Right cardiac atrium (tissue), 5 donors: ENCODE data around the gene TNFRSF9. TPM values are rescaled to one million over a fixed set of nuclear protein-coding genes. Genes with fewer than 3 reads are reported as not detected.
"Not testable (repeated sequence)": the region's sequence is repeated elsewhere in the genome, so short reads cannot be mapped to it uniquely, and the experiment has no call there.

Experiments used
- ATAC-seq, 2 donors: fragments of 200-7000 bp; cut with Tn5 transposase; one replicate each; pipeline versions ENCODE4 v1.8.0 to v1.9.1; 2020; ENCODE audit warnings: moderate library complexity in 2 of 2, mild to moderate bottlenecking in 1 of 2
- DNase-seq, 3 donors: peaks; one replicate each; pipeline ENCODE4 v3.0.0-alpha.2; 2020
- H3K27ac ChIP-seq: one replicate; pipeline ENCODE4 v1.5.1; 2013; ENCODE audit warnings: mild to moderate bottlenecking, low read length, control low read depth, moderate library complexity
- H3K27me3 ChIP-seq: one replicate; pipeline ENCODE4 v1.6.1; 2013; ENCODE audit not compliant: control insufficient read depth, insufficient read depth
- H3K4me1 ChIP-seq: one replicate; pipeline ENCODE4 v1.6.1; 2013; ENCODE audit warnings: low read length; ENCODE audit not compliant: control insufficient read depth, insufficient read depth
- H3K4me3 ChIP-seq: one replicate; pipeline ENCODE4 v1.5.1; 2013; ENCODE audit warnings: low read length, control low read depth
- H3K9me3 ChIP-seq: one replicate; pipeline ENCODE4 v1.6.1; 2013; ENCODE audit warnings: low read length; ENCODE audit not compliant: control insufficient read depth
- WGBS: extraction: QIAGEN DNeasy Blood & Tissue Kit; methylation state at CpG from one replicate; pipeline ENCODE4 v1.1.7; 2013; 5-methylcytosine and 5-hydroxymethylcytosine counted together
- intact Hi-C, 4 donors: fragments of 100-400 bp; cut with DNase I; formaldehyde crosslinking; loops; one replicate each; pipeline versions ENCODE4 v1.11.0 to v1.14.0; 2022 to 2023
- polyA plus RNA-seq: library from polyadenylated mRNA; stranded (reverse); fragments of 200-250 nt; gene quantifications from one replicate; pipeline ENCODE4 v1.2.3, GENCODE V29; 2013
- total RNA-seq, 4 donors: library from RNA; stranded (reverse); fragmentation: NEBNext Ultra II Directional; extraction: Animal tissue kit (Norgen Biotek cat#: 25700); gene quantifications; one replicate each; pipeline ENCODE4 v1.2.1, GENCODE V29; 2021
- donor health status: healthy with polysubstance abuse.
- donor health status: DM: no; HTN: yes; CAD: no.
- donor health status: DM: no; HTN: no; CAD: no.
- donor health status: DM: no; HTN: yes; CAD: no; lungs with severe emphysema.
- donor health status: DM: yes; HTN: yes; CAD: no.

The TNFRSF9 gene
- total and polyA plus RNA-seq, 5 donors = 0.07 TPM; not detected in 4

DNA sequence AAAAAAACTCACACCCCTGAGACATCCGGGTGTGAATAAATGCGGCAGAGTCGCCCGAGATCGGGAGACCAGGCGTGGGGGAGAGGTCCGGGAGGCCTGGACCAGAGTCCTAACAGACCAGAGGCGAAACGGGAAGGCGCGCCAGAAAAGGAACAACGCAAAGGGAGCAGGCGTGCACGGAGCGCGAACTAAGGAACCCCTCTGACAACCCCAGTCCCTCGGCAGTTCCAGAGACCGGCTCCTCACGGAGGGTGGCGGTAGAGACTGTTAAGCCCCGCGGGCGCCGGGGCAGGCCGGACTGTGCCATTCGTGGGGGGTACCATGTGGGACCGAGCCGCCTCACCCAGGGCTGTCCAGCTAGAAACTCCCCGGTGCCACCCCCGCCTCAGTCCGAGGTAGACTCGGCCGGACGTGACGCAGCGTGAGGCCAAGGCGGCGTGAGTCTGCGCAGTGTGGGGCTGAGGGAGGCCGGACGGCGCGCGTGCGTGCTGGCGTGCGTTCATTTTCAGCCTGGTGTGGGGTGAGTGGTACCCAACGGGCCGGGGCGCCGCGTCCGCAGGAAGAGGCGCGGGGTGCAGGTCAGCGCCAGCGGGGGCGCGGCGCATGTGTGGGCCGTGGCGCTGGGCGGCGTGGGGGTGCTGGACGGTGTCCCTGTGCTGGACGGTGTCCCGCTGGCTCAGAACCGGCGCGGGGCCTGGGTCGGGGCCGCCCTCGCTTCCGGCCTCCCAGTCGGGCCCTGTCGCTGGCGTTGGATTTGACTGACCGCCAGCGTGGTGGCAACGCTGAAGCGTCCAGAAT, 20.8 kb upstream of the TNFRSF9 start, which contains the start of gene PARK7:
Gene PARK7, plus strand, starts transcription at position 496 of the 798 bp plus-strand sequence. CDS start 1,075 bp downstream, outside the sequence.
- peak within 1 kb of the TSS; percentile 65 for H3K4me3 ChIP-seq
- intact Hi-C loops = no loop called here
- DNase-seq (peak; percentile 100), ATAC-seq (peak; percentile 97)
- H3K9me3 ChIP-seq = no peaks in the 10 kb centered on the region
- H3K4me1 ChIP-seq = no peaks in the 10 kb centered on the region
- no peaks in the 10 kb centered on the region for H3K27me3 ChIP-seq
- H3K27ac ChIP-seq = peak within 1 kb of the TSS; percentile 93
- under 1% methylated on average over 81 of the region's 81 CpGs for WGBS

DNA sequence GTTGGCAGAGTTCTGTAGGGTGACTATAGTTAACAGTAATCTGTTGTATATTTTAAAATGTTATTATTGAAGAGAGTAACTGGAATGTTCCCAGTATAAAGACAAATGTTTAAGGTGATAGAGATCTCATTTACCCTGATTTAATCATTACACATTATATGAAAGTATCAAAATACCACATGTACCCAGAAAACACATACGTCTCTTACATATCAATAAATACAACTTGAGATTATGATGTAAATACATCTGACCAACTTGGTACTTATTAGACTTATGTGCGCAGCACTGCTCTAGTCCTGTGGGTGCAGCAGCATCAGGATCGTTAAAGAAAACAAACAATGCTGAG, 20.2 kb upstream of the TNFRSF9 start:
- ATAC-seq = no peak

DNA sequence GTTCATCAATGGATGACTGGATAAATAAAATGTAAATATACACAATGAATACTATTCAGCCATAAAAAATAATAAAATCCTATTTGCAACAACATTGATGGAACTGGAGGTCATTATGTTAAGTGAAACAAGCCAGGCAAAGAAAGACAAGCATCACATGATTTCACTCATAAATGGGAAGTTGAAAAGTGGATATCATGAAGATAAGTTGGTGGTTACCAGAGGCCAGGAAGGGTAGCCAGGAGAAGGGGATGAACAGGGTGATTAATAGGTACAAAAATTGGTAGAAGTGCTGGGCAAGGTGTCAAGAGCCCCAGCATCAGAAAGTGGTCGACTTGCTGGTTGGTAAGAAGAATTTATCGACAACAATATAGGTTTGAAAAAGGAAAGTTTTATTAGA, 19.5 kb upstream of the TNFRSF9 start:
- ATAC-seq (no peak), DNase-seq (no peak)
- H3K27ac ChIP-seq = no peak overlapping the region
- no peaks in the 10 kb centered on the region for H3K4me1 ChIP-seq
- H3K27me3 ChIP-seq = no peaks in the 10 kb centered on the region
- intact Hi-C loops = no loop called here
- no peak overlapping the region for H3K4me3 ChIP-seq
- H3K9me3 ChIP-seq = no peaks in the 10 kb centered on the region
- 93% methylated on average over 2 of the region's 2 CpGs for WGBS

More for the DNA sequence above, 20.2 kb upstream of the TNFRSF9 start:
- intact Hi-C loops = no loop called here
- Histone ChIP-seq H3K27me3 (no peaks in the 10 kb centered on the region), H3K4me3 (peak overlapping the region; percentile 65), H3K4me1 (no peaks in the 10 kb centered on the region), H3K27ac (peak overlapping the region; percentile 84), H3K9me3 (no peaks in the 10 kb centered on the region)
- under 1% methylated on average over 3 of the region's 3 CpGs for WGBS
- DNase-seq = no peak

DNA sequence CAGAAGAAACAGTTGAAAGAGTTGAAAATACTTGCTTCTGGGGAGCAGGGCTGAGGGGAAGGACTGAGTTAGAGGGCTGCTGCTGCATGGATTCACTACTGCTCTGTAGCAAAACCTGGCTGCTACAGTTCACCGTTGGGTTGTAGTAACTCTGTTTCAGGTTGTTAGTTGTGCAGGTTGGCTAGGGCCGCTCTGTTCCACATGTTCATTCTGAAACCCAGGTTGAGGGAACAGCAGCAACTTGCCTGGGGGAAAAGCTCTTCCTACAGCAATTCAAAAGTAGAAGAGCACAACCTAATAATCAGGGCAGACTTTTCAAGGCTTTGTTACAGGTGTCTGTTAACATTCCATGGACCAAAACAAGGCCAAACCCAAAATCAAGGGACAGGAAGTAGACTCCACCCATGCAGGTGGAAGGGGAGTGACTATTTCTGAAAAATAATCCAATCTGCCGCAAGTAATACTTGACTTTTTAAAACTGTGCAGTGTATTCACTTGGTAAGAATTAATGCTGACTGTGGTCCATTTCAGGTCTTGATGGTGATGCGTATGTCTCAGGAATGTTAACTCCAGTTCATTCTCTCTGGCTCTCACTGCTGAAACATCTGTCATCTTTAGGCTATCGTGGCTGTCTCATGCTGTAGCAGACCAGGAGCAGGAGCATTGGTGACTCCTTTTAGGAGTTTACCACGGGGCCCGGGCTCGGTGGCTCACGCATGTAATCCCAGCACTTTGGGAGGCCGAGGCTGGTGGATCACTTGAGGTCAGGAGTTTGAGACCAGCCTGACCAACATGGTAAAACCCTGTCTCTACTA, 15.8 kb upstream of the TNFRSF9 start:
- Histone ChIP-seq H3K4me1 (no peaks in the 10 kb centered on the region), H3K27ac (no peak overlapping the region), H3K9me3 (no peaks in the 10 kb centered on the region), H3K4me3 (no peak overlapping the region), H3K27me3 (no peaks in the 10 kb centered on the region)
- DNase-seq = no peak
- no peak for ATAC-seq
- intact Hi-C loops = no loop called here
- WGBS = 81% methylated on average over 10 of the region's 10 CpGs

DNA sequence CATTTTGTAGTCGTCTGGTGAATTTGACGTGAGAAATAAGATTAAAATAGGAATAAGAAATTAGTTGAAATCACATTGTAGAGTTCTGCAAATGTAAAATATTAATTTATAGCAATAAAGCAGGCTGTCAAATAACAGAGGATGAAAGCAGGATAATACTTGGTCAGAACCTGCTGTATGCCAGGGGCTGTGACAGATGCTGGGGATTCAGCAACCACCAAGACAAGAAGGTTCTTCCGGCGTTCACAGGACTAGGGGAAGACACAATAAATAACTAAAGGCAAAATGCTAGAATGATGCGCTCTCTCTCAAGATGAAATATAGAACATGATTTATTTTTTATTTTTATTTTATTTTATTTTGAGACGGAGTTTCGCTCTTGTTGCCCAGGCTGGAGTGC, 14.0 kb upstream of the TNFRSF9 start:
- Histone ChIP-seq H3K9me3 (no peaks in the 10 kb centered on the region), H3K4me1 (no peaks in the 10 kb centered on the region), H3K27me3 (no peaks in the 10 kb centered on the region), H3K4me3 (peak overlapping the region; percentile 84), H3K27ac (peak overlapping the region; percentile 85)
- intact Hi-C loops = no loop called here
- DNase-seq (no peak), ATAC-seq (no peak)
- WGBS = 65% methylated on average over 7 of the region's 7 CpGs

DNA sequence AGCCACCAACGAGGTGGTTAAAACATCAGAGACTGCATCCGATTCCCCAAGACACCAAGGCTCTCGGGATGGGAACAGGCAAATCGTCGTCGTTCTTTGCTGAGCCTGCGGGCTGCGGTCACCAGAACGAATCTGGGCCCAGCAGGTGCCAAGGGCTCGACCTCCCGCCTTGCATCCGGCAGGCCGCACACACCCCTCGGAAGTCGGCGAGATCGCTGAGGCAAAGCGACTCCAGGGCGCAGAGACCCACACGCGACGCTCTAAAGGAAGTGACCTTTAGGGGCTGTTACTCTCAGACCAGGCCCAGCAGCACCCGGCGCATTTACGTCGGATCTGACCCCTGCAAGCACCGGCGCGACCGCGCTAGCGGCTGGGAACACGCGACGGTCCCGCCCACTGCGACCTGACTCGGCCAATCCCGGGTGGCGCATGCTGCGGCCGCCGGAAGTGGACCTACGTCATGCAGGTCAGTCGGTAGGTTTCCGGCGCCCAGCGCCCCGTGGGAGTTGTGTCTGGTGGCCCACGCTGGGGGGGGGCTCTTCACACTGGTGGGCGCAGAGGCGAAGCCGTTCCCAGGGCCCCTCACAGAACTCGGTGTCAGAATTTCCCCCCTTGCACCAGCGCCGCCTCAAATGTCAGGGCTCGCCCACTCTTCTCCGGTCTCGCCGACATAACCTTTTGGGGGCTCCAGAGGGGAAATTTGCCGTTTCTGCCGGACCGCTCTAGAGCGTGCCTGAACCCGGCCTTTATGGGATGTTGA, 13.4 kb upstream of the TNFRSF9 start:
- 2% methylated on average over 65 of the region's 65 CpGs for WGBS
- H3K27ac ChIP-seq = peak overlapping the region; percentile 85
- peak overlapping the region; percentile 84 for H3K4me3 ChIP-seq
- peak; percentile 98 to 99 (median 99) for DNase-seq
- peak; percentile 99 to 100 for ATAC-seq
- intact Hi-C loops = no loop called here
- no peaks in the 10 kb centered on the region for H3K9me3 ChIP-seq
- H3K27me3 ChIP-seq = no peaks in the 10 kb centered on the region
- no peaks in the 10 kb centered on the region for H3K4me1 ChIP-seq

DNA sequence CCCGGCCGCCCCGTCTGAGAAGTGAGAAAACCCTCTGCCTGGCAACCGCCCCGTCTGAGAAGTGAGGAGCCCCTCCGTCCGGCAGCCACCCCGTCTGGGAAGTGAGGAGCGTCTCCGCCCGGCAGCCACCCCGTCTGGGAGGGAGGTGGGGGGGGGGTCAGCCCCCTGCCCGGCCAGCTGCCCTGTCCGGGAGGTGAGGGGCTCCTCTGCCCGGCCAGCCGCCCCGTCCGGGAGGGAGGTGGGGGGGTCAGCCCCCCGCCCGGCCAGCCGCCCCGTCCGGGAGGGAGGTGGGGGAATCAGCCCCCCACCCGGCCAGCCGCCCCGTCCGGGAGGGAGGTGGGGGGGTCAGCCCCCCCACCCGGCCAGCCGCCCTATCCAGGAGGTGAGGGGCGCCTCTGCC, 12.2 kb upstream of the TNFRSF9 start:
- H3K4me3 ChIP-seq, H3K4me1 ChIP-seq, intact Hi-C loops, H3K27ac ChIP-seq, H3K27me3 ChIP-seq, H3K9me3 ChIP-seq, ATAC-seq: not testable (repeated sequence)
- DNase-seq = peak in 1 of 3 donors; percentile 54
- WGBS = 93% methylated on average over 29 of the region's 30 CpGs

DNA sequence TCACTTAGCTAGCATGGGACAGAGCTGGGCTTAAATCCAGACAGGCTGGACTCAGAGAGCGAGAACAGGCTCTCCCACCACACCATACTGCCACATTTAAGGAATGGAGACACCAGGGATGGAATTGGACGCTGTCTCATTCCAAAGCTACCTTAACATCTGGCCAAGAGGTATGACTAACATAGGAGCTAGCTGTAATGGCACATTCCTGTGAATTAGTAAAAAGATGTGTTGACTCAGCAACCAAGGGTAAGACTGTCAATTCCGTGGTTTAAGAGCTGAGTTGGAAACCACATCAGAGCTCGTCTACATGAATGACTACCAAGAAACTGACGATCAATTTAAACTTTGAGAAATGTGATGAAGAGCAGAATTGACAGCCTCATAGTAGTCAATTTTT, 8.3 kb upstream of the TNFRSF9 start:
- Histone ChIP-seq H3K27me3 (no peaks in the 10 kb centered on the region), H3K4me1 (no peaks in the 10 kb centered on the region), H3K27ac (no peak overlapping the region), H3K4me3 (no peak overlapping the region), H3K9me3 (no peaks in the 10 kb centered on the region)
- WGBS = 71% methylated on average over 5 of the region's 5 CpGs
- no peak for ATAC-seq
- intact Hi-C loops = no loop called here
- no peak for DNase-seq

DNA sequence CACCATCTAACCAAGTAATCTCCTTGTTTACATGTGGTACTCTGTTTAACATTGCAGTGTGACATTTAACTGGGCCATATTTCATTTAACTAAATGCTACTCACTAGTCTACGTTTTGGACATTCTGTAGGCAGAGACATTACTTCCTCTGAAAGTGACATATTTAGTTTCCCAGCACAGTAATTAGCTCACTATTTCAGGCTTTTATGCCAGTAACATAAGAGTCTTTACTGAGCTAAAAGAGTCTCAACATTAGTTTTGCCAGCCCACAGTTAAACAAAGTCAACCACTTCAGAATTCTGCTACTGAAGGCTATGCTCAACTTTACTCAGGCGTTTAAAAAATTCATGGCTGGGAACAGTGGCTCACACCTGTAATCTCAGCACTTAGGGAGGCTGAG, 2.6 kb upstream of the TNFRSF9 start:
- WGBS = 64% methylated on average over 2 of the region's 2 CpGs
- Histone ChIP-seq H3K4me1 (no peaks in the 10 kb centered on the region), H3K4me3 (no peak overlapping the region), H3K9me3 (no peaks in the 10 kb centered on the region), H3K27me3 (no peaks in the 10 kb centered on the region), H3K27ac (no peak overlapping the region)
- DNase-seq (no peak), ATAC-seq (no peak)
- intact Hi-C loops = no loop called here

DNA sequence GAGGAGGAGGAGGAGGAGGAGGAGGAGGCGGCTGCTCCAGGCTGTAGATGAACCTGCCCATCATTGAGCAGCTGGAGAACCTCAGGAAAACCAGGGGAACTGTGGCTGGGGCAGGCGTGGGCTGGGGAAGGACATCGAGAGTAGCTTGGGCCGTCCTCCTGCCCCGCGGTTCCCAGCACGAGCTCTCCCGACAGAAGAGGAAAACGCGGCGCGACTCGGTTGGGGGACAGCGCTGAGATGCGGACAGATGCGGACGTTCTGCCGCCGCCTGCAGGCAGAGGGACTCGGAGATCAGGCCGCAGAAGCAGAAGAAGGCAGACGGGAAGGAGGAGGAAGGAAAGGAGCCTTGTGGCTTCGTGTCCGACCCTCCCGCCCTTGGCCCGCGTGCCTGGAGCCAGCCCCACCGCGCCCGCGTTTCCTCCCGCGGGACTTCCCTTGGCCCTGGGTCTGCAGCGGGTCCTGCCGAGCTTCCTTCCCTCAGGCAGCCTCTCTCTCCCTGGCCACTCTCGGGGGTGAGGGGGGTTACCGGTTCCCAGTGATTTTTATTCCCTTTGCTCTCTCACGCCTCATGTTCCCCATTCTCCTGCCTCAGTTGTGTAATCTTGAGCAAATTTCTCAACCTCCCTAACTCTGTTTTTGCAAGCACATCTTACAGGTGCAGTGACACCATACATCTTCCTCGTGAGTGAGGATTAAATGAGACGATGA, 1.7 kb upstream of the TNFRSF9 start:
- Histone ChIP-seq H3K9me3 (no peaks in the 10 kb centered on the region), H3K27me3 (no peaks in the 10 kb centered on the region), H3K4me3 (no peak overlapping the region), H3K27ac (no peak overlapping the region), H3K4me1 (no peaks in the 10 kb centered on the region)
- DNase-seq = peak; percentile 65 to 89 (median 85)
- peak; percentile 83 to 90 for ATAC-seq
- intact Hi-C loops = no loop called here
- WGBS = 6% methylated on average over 40 of the region's 40 CpGs
